HepG2 (cell line): ENCODE data around the gene MCC. TPM values are rescaled to one million over a fixed set of nuclear protein-coding genes. Genes with fewer than 3 reads are reported as not detected.

ENCODE experiments used
- EEA1 ChIP-seq: sonication (generic); formaldehyde crosslinking; IDR thresholded peaks from 2 replicates; pipeline ENCODE4 v1.5.1; 2020; ENCODE audit warnings: mild to moderate bottlenecking, missing genetic modification reagents, borderline replicate concordance
- GATAD1 ChIP-seq: IDR thresholded peaks from 2 replicates; pipeline ENCODE4 v1.6.1; 2016; ENCODE audit warnings: missing genetic modification reagents, missing compliant biosample characterization
- HOXA3 ChIP-seq: sonication (generic); formaldehyde crosslinking; IDR thresholded peaks from 2 replicates; pipeline ENCODE4 v1.5.0; 2020; ENCODE audit warnings: missing genetic modification reagents
- ISL2 ChIP-seq: sonication (generic); formaldehyde crosslinking; IDR thresholded peaks from 2 replicates; pipeline ENCODE4 v1.5.0; 2020; ENCODE audit warnings: missing genetic modification reagents
- KDM5B ChIP-seq: sonication (generic); formaldehyde crosslinking; IDR thresholded peaks from 2 replicates; pipeline ENCODE4 v1.4.0; 2020; ENCODE audit warnings: missing genetic modification reagents, mild to moderate bottlenecking, borderline replicate concordance
- MATR3 ChIP-seq: sonication (generic); formaldehyde crosslinking; IDR thresholded peaks from 2 replicates; pipeline ENCODE4 v1.4.0; 2020; ENCODE audit warnings: missing genetic modification reagents
- MXI1 ChIP-seq: IDR thresholded peaks from 3 replicates; pipeline ENCODE4 v1.6.1; 2012; ENCODE audit warnings: low read depth, low read length, inconsistent platforms, borderline replicate concordance
- NFE2 ChIP-seq: sonication (generic); formaldehyde crosslinking; IDR thresholded peaks from 2 replicates; pipeline ENCODE4 v1.4.0; 2020; ENCODE audit warnings: missing genetic modification reagents
- PHF8 ChIP-seq: sonication (generic); formaldehyde crosslinking; IDR thresholded peaks from 2 replicates; pipeline ENCODE4 v1.5.0; 2020; ENCODE audit warnings: missing genetic modification reagents
- POGK ChIP-seq: sonication (generic); formaldehyde crosslinking; conservative IDR thresholded peaks from 2 replicates; pipeline ENCODE4 v1.8.0; 2022; ENCODE audit warnings: mild to moderate bottlenecking, moderate library complexity, missing genetic modification reagents
- POLR2AphosphoS5 ChIP-seq: IDR thresholded peaks from 2 replicates; pipeline ENCODE4 v1.6.1; 2012; ENCODE audit warnings: low read depth, low read length
- RBM39 ChIP-seq: fragments of 200-400 bp; formaldehyde crosslinking; IDR thresholded peaks from one replicate; pipeline ENCODE4 v1.6.1; 2018; ENCODE audit warnings: antibody characterized with exemption, mild to moderate bottlenecking, low read depth, low read length; ENCODE audit not compliant: poor library complexity, severe bottlenecking
- REPIN1 ChIP-seq: sonication (generic); formaldehyde crosslinking; IDR thresholded peaks from 2 replicates; pipeline ENCODE4 v1.8.0; 2022; ENCODE audit warnings: missing genetic modification reagents, low read depth, mild to moderate bottlenecking, borderline replicate concordance
- RFXAP ChIP-seq: sonication (generic); formaldehyde crosslinking; IDR thresholded peaks from 2 replicates; pipeline ENCODE4 v1.4.0; 2020; ENCODE audit warnings: missing genetic modification reagents, borderline replicate concordance
- SRF ChIP-seq: IDR thresholded peaks from 2 replicates; pipeline ENCODE4 v1.6.1; 2011; ENCODE audit warnings: mild to moderate bottlenecking, low read depth, low read length, moderate library complexity
- TBX2 ChIP-seq: sonication (generic); formaldehyde crosslinking; IDR thresholded peaks from 2 replicates; pipeline ENCODE4 v1.5.0; 2020; ENCODE audit warnings: missing genetic modification reagents, mild to moderate bottlenecking, borderline replicate concordance
- TSC22D2 ChIP-seq: sonication (generic); formaldehyde crosslinking; IDR thresholded peaks from 2 replicates; pipeline ENCODE4 v1.5.1; 2020; ENCODE audit warnings: missing genetic modification reagents, mild to moderate bottlenecking, borderline replicate concordance
- USF2 ChIP-seq, 2 experiments: sonication (generic) in 1 of 2; formaldehyde crosslinking in 1 of 2; IDR thresholded peaks; 2 replicates each; pipeline versions ENCODE4 v1.5.1 to v1.6.1; 2011 to 2020; ENCODE audit warnings: borderline replicate concordance in 1 of 2, low read depth in 1 of 2, low read length in 1 of 2, mild to moderate bottlenecking in 1 of 2, missing genetic modification reagents in 1 of 2, moderate library complexity in 1 of 2
- ZNF343 ChIP-seq: sonication (generic); formaldehyde crosslinking; IDR thresholded peaks from 2 replicates; pipeline ENCODE4 v1.4.0; 2020; ENCODE audit warnings: mild to moderate bottlenecking, missing genetic modification reagents
- ZNF547 ChIP-seq: sonication (generic); formaldehyde crosslinking; IDR thresholded peaks from 2 replicates; pipeline ENCODE4 v1.5.1; 2020; ENCODE audit warnings: mild to moderate bottlenecking, missing genetic modification reagents
- ZNF563 ChIP-seq: sonication (generic); formaldehyde crosslinking; IDR thresholded peaks from 2 replicates; pipeline ENCODE4 v1.8.0; 2022; ENCODE audit warnings: mild to moderate bottlenecking, moderate library complexity, missing genetic modification reagents
- ZNF746 ChIP-seq: sonication (generic); formaldehyde crosslinking; IDR thresholded peaks from 2 replicates; pipeline ENCODE4 v1.8.0; 2022; ENCODE audit warnings: mild to moderate bottlenecking, missing genetic modification reagents
- ZNF747 ChIP-seq: sonication (generic); formaldehyde crosslinking; IDR thresholded peaks from 2 replicates; pipeline ENCODE4 v1.8.1; 2023; ENCODE audit warnings: missing genetic modification reagents, mild to moderate bottlenecking, borderline replicate concordance
- ZNF776 ChIP-seq: sonication (generic); formaldehyde crosslinking; IDR thresholded peaks from 2 replicates; pipeline ENCODE4 v1.4.0; 2020; ENCODE audit warnings: mild to moderate bottlenecking, missing genetic modification reagents
- ZSCAN22 ChIP-seq: sonication (generic); formaldehyde crosslinking; IDR thresholded peaks from 2 replicates; pipeline ENCODE4 v1.4.0; 2020; ENCODE audit warnings: mild to moderate bottlenecking, missing genetic modification reagents
- polyA plus RNA-seq, 8 experiments: library from polyadenylated mRNA; depleted of rRNA in 3 of 8; stranded (reverse) in 7 of 8; unstranded in 1 of 8; fragments of >200 nt; fragmentation: Illumina TruSeq in 4 of 8; extraction: Trizol in 4 of 8; gene quantifications; 2 replicates each; pipeline versions ENCODE4 v1.2.1 to v1.2.3, GENCODE V29; 2011 to 2016; ENCODE audit warnings: low read depth in 4 of 8, missing spikeins in 1 of 8, mixed read lengths in 1 of 8; ENCODE audit not compliant: insufficient read depth in 1 of 8
- total RNA-seq, 5 experiments: library from RNA; depleted of rRNA; stranded (reverse); fragments of >200 nt; fragmentation: Illumina TruSeq; extraction: Trizol; gene quantifications; 2 replicates each; pipeline ENCODE4 v1.2.3, GENCODE V29; 2016; ENCODE audit warnings: low read depth in 1 of 5
- TF ChIP-seq, protein P1 (sequence below): IDR thresholded peaks from 2 replicates; pipeline ENCODE4 v1.6.1; 2012; ENCODE audit warnings: inconsistent platforms

Gene MCC
- total and polyA plus RNA-seq, 2 of the 13 experiments (the other 11 are each of a cell fraction or from before 2014, with no cell fraction given), result 0.55 to 2.4 TPM

DNA sequence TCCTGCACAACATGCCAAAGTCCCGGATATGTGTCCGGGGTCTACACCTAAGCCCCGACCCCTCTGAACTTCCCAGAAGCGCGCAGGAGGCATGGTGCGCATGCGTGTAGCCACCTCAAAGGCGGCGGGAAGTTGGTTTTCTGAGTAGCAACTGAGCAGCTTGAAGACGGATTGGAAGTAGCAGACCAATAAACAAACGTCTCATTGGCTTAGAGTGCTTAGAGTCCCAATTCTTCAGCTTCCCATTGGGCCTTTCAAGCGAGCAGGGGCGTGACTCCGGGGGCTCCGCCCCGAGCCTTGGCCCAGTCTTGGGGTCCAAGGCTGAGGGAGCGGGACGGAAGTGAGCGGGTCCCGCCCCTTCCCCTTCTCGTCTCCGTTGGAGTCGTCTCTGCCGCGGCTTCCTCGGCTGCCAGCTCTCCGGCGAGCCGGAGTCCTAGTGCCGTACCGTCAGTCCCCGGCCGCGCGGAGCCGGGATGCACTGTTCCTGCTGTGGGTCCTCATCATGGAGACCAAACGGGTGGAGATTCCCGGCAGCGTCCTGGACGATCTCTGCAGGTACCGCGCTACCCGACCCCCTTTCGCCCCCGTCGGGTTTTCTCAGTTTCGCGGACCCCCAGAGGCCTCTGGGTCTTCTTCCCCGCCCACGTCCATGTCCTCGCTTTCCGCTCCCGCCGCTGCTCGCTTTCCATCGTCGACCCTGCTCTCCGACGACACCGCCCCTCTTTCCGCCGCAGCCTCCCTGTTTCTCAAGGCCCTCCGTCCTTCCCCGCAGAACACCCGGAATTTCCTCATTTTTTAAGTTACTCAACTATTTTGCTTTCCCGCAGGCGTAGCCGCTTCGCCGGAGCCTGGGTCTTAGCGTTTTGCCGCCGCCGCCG lies 511.6 kb downstream of the MCC start, which contains the start of gene DCP2 (continued):
- TF ChIP-seq MXI1 (0 out of 3 replicates have a peak, but pooled peaks have one; percentile 49), USF2 (IDR thresholded peaks at IDR 0.05; ENCODE audit: low read depth, low read length) (no peak), USF2 (CRISPR knock-in tag; IDR thresholded peaks at IDR 0.05; ENCODE audit: borderline replicate concordance) (no peak), GATAD1 (CRISPR knock-in tag) (peak; percentile 89), RFXAP (CRISPR knock-in tag) (peak; percentile 98), ZNF343 (CRISPR knock-in tag) (0 out of 2 replicates have a peak, but pooled peaks have one; percentile 21), ZNF563 (peak; percentile 30; the same call in 1 of the 2 replicates), POGK (CRISPR knock-in tag) (peak; percentile 68; the same call in 1 of the 2 replicates), PHF8 (CRISPR knock-in tag) (peak; percentile 92), KDM5B (peak; percentile 79), EEA1 (CRISPR knock-in tag) (no peak), TBX2 (peak; percentile 68; the same call in 1 of the 2 replicates), ZNF746 (CRISPR knock-in tag) (peak; percentile 72), ZNF547 (peak; percentile 84; the same call in 1 of the 2 replicates), REPIN1 (CRISPR knock-in tag) (no peak), ZNF747 (CRISPR knock-in tag) (peak; percentile 81; the same call in 1 of the 2 replicates), RBM39 (peak; percentile 24), TSC22D2 (CRISPR knock-in tag) (peak; percentile 58; the same call in 1 of the 2 replicates), ISL2 (CRISPR knock-in tag) (0 out of 2 replicates have a peak, but pooled peaks have one; percentile 17), ZSCAN22 (CRISPR knock-in tag) (no peak), MATR3 (no peak), HOXA3 (peak; percentile 44; the same call in 1 of the 2 replicates), SRF (peak; percentile 4; the same call in 1 of the 2 replicates), ZNF776 (CRISPR knock-in tag) (peak; percentile 49; the same call in 1 of the 2 replicates), POLR2AphosphoS5 (peak; percentile 87), NFE2 (no peak; the same call in 1 of the 2 replicates)
- TF ChIP-seq, protein P1, sequence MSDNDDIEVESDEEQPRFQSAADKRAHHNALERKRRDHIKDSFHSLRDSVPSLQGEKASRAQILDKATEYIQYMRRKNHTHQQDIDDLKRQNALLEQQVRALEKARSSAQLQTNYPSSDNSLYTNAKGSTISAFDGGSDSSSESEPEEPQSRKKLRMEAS, result peak; percentile 86
